GM13977 (cell line): ENCODE measurements around the gene ARHGAP28.

ENCODE experiments used
- DNase-seq: peaks from one replicate; pipeline ENCODE4 v3.0.0; 2012; ENCODE audit warnings: low spot score
- CTCF ChIP-seq: IDR thresholded peaks from 2 replicates; pipeline ENCODE4 v1.5.1; 2012; ENCODE audit warnings: mild to moderate bottlenecking, control low read depth; ENCODE audit not compliant: insufficient read depth; ENCODE audit errors: extremely low read depth, missing control alignments
- in situ Hi-C: fragments of 300-500 bp; cut with MboI; formaldehyde crosslinking; loops from one replicate; pipeline ENCODE4 v1.12.0; 2022; ENCODE audit warnings: low sequenced_read_pairs, low pct_unique_long_range_greater_than_20kb, mixed read lengths, inconsistent platforms; ENCODE audit not compliant: unreplicated experiment

The ARHGAP28 gene

DNA sequence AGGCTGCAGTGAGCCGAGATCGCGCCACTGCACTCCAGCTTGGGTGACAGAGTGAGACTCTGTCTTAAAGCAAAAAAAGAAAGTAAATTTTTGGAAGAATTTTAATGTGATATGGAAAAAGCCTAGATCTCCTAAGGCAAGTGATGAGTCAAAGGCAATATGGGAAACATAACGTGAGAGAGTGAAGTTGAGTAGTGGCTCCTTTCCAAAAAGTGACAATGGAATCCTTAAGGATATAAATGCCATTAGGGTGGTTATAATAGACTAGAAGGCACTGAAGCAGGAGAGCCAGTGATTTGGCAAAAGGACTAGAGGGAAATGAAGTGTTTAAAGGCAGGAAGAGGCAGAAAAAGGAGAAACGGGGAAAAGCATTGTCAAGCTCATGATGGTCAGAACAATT lies 25.6 kb downstream of the ARHGAP28 start:
- DNase-seq = no peak
- in situ Hi-C loops = no loop called here
- no peak for TF ChIP-seq CTCF

DNA sequence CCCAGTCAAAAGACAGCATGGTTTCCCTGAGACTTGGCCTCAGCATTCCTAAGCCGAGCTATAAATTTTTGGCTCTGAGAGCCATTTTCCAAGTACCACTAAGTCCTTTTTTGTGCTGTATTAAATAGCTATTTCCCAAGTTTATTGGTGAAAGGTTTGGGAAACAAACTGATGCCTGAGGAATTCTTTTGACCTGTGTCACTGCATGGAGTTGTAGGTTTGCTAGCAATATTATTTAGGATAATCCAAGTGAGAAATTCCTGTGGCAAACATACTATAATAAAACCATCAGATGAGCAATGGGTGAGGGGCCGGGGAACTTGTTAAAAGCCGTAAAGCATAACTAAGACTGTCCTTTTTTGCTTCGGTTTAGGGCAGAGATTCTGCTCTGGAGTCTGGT lies 28.4 kb downstream of the ARHGAP28 start:
- in situ Hi-C loops = no loop called here
- no peak for DNase-seq
- no peak for TF ChIP-seq CTCF

DNA sequence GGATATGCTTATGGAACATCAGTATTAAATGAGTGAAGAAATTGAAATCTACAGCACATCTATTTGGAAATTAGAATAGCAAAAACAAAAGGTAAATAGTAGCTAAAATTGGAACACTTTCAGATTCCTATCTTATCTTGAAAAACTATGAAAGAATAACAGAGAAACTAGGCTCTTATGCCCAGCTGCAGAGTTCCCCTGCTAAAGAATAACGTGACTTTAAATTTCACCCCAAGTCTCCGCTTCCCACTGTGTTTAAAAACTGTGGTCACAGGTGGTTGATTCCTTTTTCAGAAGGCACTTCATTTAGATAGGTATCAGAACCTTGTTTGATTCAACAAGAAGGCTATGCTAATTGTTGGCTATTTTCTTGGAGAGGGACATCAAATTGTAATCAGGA lies 30.1 kb downstream of the ARHGAP28 start:
- in situ Hi-C loops = no loop called here
- no peak for DNase-seq
- TF ChIP-seq CTCF = no peak

- DNase-seq = no peak
- no peak for TF ChIP-seq CTCF
- in situ Hi-C loops = no loop called here
Measured at GRCh38 chr18:6763524-6763923, 34.0 kb downstream of the ARHGAP28 start.

DNA sequence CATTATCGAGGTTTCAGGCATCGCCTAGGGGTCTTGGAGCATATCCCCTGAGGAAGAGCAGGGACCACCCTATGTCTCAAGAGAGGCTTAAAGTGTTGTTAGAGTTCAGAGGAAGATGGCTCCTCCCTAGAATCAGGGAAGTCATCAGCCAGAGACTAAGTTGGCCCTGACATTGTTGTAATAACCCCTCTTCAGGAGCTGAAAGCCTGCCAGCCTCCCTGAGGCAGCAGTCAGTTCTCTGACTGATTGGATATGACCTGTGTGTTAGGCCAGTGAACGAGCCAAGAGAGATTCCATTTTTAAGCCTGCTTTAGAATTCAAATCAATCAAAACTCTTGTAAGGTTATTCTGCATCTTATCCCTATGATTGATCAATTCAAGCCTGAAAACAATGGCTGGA lies 34.9 kb downstream of the ARHGAP28 start:
- no peak for TF ChIP-seq CTCF
- no peak for DNase-seq
- in situ Hi-C loops = no loop called here

GRCh38 chr18:6773777-6774176 lies 44.3 kb downstream of the ARHGAP28 start:
- no peak for DNase-seq
- in situ Hi-C loops = no loop called here
- no peak for TF ChIP-seq CTCF

GRCh38 chr18:6775237-6775636 lies 45.7 kb downstream of the ARHGAP28 start:
- no peak for DNase-seq
- TF ChIP-seq CTCF = no peak
- in situ Hi-C loops = no loop called here
